H9 (cell line): Measurements from ENCODE around the gene SLX4IP. TPM values are rescaled to one million over a fixed set of nuclear protein-coding genes. Genes with fewer than 3 reads are reported as not detected.

ENCODE experiments used
- DNase-seq: peaks from one replicate; pipeline ENCODE4 v3.0.0-alpha.2; 2017
- H2AFZ ChIP-seq: one replicate; pipeline ENCODE4 v1.6.1; 2013; ENCODE audit warnings: mild to moderate bottlenecking, low read length, control low read depth, moderate library complexity
- H2AK5ac ChIP-seq: 2 replicates; pipeline ENCODE4 v1.6.1; 2013; ENCODE audit warnings: low read length, control low read depth, mixed read lengths; ENCODE audit not compliant: insufficient read length
- H2BK120ac ChIP-seq: one replicate; pipeline ENCODE4 v1.6.1; 2013; ENCODE audit warnings: low read depth, mild to moderate bottlenecking, low read length, control low read depth, inconsistent platforms; ENCODE audit not compliant: poor library complexity, severe bottlenecking
- H2BK12ac ChIP-seq: 2 replicates; pipeline ENCODE4 v1.6.1; 2013; ENCODE audit warnings: low read length, control low read depth, mixed read lengths, low read depth; ENCODE audit not compliant: insufficient read length
- H2BK15ac ChIP-seq: 2 replicates; pipeline ENCODE4 v1.6.1; 2013; ENCODE audit warnings: low read depth, low read length, control low read depth
- H2BK20ac ChIP-seq: one replicate; pipeline ENCODE4 v1.6.1; 2013; ENCODE audit warnings: low read depth, mild to moderate bottlenecking, low read length, control low read depth, inconsistent platforms; ENCODE audit not compliant: poor library complexity, severe bottlenecking
- H2BK5ac ChIP-seq: 2 replicates; pipeline ENCODE4 v1.6.1; 2013; ENCODE audit warnings: low read length, control low read depth, mixed read lengths; ENCODE audit not compliant: insufficient read length
- H3K14ac ChIP-seq: 2 replicates; pipeline ENCODE4 v1.6.1; 2013; ENCODE audit warnings: low read length, control low read depth; ENCODE audit not compliant: insufficient read depth
- H3K18ac ChIP-seq: 2 replicates; pipeline ENCODE4 v1.6.1; 2013; ENCODE audit warnings: low read depth, mild to moderate bottlenecking, mixed read lengths, low read length, control low read depth; ENCODE audit not compliant: insufficient read length
- H3K23ac ChIP-seq: 2 replicates; pipeline ENCODE4 v1.6.1; 2013; ENCODE audit warnings: low read length, control low read depth, mixed read lengths, low read depth; ENCODE audit not compliant: insufficient read length
- H3K23me2 ChIP-seq: 2 replicates; pipeline ENCODE4 v1.6.1; 2013; ENCODE audit warnings: low read depth, mild to moderate bottlenecking, mixed read lengths, low read length, control low read depth; ENCODE audit not compliant: insufficient read length, poor library complexity, severe bottlenecking
- H3K27ac ChIP-seq: 2 replicates; pipeline ENCODE4 v1.5.1; 2013; ENCODE audit warnings: low read length, control low read depth, mixed read lengths, low read depth; ENCODE audit not compliant: insufficient read length
- H3K27me3 ChIP-seq: 2 replicates; pipeline ENCODE4 v1.6.1; 2013; ENCODE audit warnings: low read length, control low read depth, inconsistent platforms; ENCODE audit not compliant: insufficient read depth
- H3K4ac ChIP-seq: 2 replicates; pipeline ENCODE4 v1.6.1; 2013; ENCODE audit warnings: low read depth, mild to moderate bottlenecking, control low read depth, inconsistent platforms, low read length, moderate library complexity
- H3K4me1 ChIP-seq: 2 replicates; pipeline ENCODE4 v1.6.1; 2013; ENCODE audit warnings: low read length, control low read depth, inconsistent platforms; ENCODE audit not compliant: insufficient read depth
- H3K4me2 ChIP-seq: 2 replicates; pipeline ENCODE4 v1.6.1; 2013; ENCODE audit warnings: low read length, control low read depth, mixed read lengths; ENCODE audit not compliant: insufficient read length, insufficient read depth
- H3K56ac ChIP-seq: 2 replicates; pipeline ENCODE4 v1.6.1; 2013; ENCODE audit warnings: low read depth, mild to moderate bottlenecking, mixed read lengths, low read length, control low read depth; ENCODE audit not compliant: insufficient read length
- H3K79me1 ChIP-seq: 2 replicates; pipeline ENCODE4 v1.6.1; 2013; ENCODE audit warnings: low read depth, mild to moderate bottlenecking, moderate library complexity, low read length, control low read depth, inconsistent platforms; ENCODE audit not compliant: insufficient read depth, poor library complexity, severe bottlenecking
- H3K79me2 ChIP-seq: 2 replicates; pipeline ENCODE4 v1.6.1; 2013; ENCODE audit warnings: low read length, control low read depth, inconsistent platforms; ENCODE audit not compliant: insufficient read depth
- H3K9ac ChIP-seq: 2 replicates; pipeline ENCODE4 v1.6.1; 2013; ENCODE audit warnings: low read length, control low read depth, mixed read lengths; ENCODE audit not compliant: insufficient read length; ENCODE audit errors: extremely low read depth
- H3K9me3 ChIP-seq: one replicate; pipeline ENCODE4 v1.6.1; 2013; ENCODE audit warnings: low read depth, low read length, inconsistent platforms; ENCODE audit not compliant: control insufficient read depth
- H3T11ph ChIP-seq: one replicate; pipeline ENCODE4 v1.6.1; 2013; ENCODE audit warnings: mild to moderate bottlenecking, low read length, control low read depth, inconsistent platforms
- H4K20me1 ChIP-seq: one replicate; pipeline ENCODE4 v1.6.1; 2013; ENCODE audit not compliant: control insufficient read depth, insufficient read length, insufficient read depth
- H4K5ac ChIP-seq: 2 replicates; pipeline ENCODE4 v1.6.1; 2013; ENCODE audit warnings: low read depth, mild to moderate bottlenecking, mixed read lengths, low read length, control low read depth; ENCODE audit not compliant: insufficient read length
- H4K8ac ChIP-seq: replicated peaks from 2 replicates; pipeline ENCODE4 v1.6.1; 2013; ENCODE audit warnings: low read length, control low read depth, mixed read lengths, low read depth; ENCODE audit not compliant: insufficient read length
- H4K91ac ChIP-seq: 2 replicates; pipeline ENCODE4 v1.6.1; 2013; ENCODE audit warnings: low read depth, mild to moderate bottlenecking, moderate library complexity, mixed read lengths, low read length, control low read depth; ENCODE audit not compliant: insufficient read length
- H3K27ac Mint-ChIP-seq, 3 experiments: 2 replicates in 2 of 3; 3 replicates in 1 of 3; pipeline ENCODE4 v1.8.0; 2020 to 2021; ENCODE audit warnings: mixed read lengths in 3 of 3, mild to moderate bottlenecking in 1 of 3, moderate library complexity in 1 of 3
- H3K27me3 Mint-ChIP-seq: 2 replicates; pipeline ENCODE4 v1.8.0; 2021; ENCODE audit warnings: low read depth, mild to moderate bottlenecking, moderate library complexity, mixed read lengths
- H3K36me3 Mint-ChIP-seq, 3 experiments: 2 replicates in 2 of 3; 3 replicates in 1 of 3; pipeline ENCODE4 v1.8.0; 2020 to 2021; ENCODE audit warnings: low read depth in 3 of 3, mixed read lengths in 3 of 3; ENCODE audit not compliant: insufficient read depth in 1 of 3
- H3K4me1 Mint-ChIP-seq, 2 experiments: 2 replicates each; pipeline ENCODE4 v1.8.0; 2020; ENCODE audit warnings: mixed read lengths in 2 of 2
- H3K4me3 Mint-ChIP-seq, 2 experiments: 2 replicates in 1 of 2; 3 replicates in 1 of 2; pipeline ENCODE4 v1.8.0; 2020 to 2021; ENCODE audit warnings: mild to moderate bottlenecking in 2 of 2, mixed read lengths in 2 of 2, moderate library complexity in 1 of 2
- H3K9me3 Mint-ChIP-seq, 2 experiments: 2 replicates in 1 of 2; 3 replicates in 1 of 2; pipeline ENCODE4 v1.8.0; 2020; ENCODE audit warnings: mild to moderate bottlenecking in 2 of 2, mixed read lengths in 2 of 2, moderate library complexity in 1 of 2
- WGBS: extraction: QIAGEN DNeasy Blood & Tissue Kit; methylation state at CpG from one replicate; pipeline ENCODE4 v1.1.7; 2013; ENCODE audit warnings: missing lambda C conversion rate, low lambda C conversion rate, mixed read lengths; ENCODE audit not compliant: insufficient read length; ENCODE audit errors: extremely low coverage; 5-methylcytosine and 5-hydroxymethylcytosine counted together
- total RNA-seq: library from RNA; stranded (reverse); gene quantifications from 2 replicates; pipeline ENCODE4 v1.2.1, GENCODE V29; 2021
- TF ChIP-seq, protein P1 (sequence below): fragments of 200-600 bp; sonication (generic); conservative IDR thresholded peaks from 3 replicates; pipeline ENCODE4 v1.8.0; 2021; ENCODE audit warnings: antibody characterized with exemption, mild to moderate bottlenecking

The SLX4IP gene
- total RNA-seq, 1 experiment from 2014 or later, result 7.9 TPM

DNA sequence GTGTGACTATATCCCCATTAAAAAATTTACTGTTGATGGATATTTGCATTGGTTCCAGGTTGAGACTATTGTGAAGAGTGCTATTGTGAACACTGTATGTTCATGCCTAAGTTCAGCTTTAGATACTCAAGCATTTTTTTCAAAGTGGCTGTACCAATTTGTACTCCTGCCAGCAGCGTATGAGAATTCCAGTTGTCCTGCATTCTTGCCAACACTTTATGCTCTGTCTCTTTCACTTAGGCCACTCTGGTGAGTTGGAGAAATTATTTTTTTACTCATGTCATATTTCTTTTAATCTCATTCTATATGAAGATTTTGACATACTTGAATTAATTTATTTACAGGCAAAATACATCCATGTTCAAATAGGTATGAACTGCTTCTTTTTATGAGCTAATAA is 162.5 kb downstream of the SLX4IP start:
- Histone ChIP-seq H3K9ac (no peak overlapping the region), H4K91ac (no peak overlapping the region), H2AFZ (no peak overlapping the region), H3K56ac (no peak overlapping the region), H2BK5ac (no peak overlapping the region), H4K5ac (no peak overlapping the region), H3K4me1 (no peaks in the 10 kb centered on the region), H3K4ac (no peak overlapping the region), H3K79me1 (no peaks in the 10 kb centered on the region), H3K14ac (no peak overlapping the region), H3K27ac (no peak overlapping the region), H2BK20ac (no peak overlapping the region), H2BK12ac (no peak overlapping the region), H3K9me3 (no peaks in the 10 kb centered on the region), H3K4me2 (no peak overlapping the region), H2BK15ac (no peak overlapping the region), H2BK120ac (no peak overlapping the region), H2AK5ac (no peak overlapping the region), H3K23me2 (no peaks in the 10 kb centered on the region), H4K8ac (no peak overlapping the region), H4K20me1 (no peaks in the 10 kb centered on the region), H3K27me3 (no peaks in the 10 kb centered on the region), H3K18ac (no peak overlapping the region), H3T11ph (no peak overlapping the region), H3K79me2 (no peaks in the 10 kb centered on the region), H3K23ac (no peak overlapping the region)
- Mint-ChIP-seq H3K4me1 (peaks cover 12 to 19% of the 10 kb centered on the region in 2 experiments), H3K9me3 (no peaks in the 10 kb centered on the region), H3K4me3 (no peak overlapping the region), H3K27me3 (no peaks in the 10 kb centered on the region), H3K36me3 (peaks cover 1 to 4% (median 3%) of the 10 kb centered on the region in 3 experiments; a peak in 4 of 7 replicates), H3K27ac (no peak overlapping the region)
- TF ChIP-seq, protein P1, sequence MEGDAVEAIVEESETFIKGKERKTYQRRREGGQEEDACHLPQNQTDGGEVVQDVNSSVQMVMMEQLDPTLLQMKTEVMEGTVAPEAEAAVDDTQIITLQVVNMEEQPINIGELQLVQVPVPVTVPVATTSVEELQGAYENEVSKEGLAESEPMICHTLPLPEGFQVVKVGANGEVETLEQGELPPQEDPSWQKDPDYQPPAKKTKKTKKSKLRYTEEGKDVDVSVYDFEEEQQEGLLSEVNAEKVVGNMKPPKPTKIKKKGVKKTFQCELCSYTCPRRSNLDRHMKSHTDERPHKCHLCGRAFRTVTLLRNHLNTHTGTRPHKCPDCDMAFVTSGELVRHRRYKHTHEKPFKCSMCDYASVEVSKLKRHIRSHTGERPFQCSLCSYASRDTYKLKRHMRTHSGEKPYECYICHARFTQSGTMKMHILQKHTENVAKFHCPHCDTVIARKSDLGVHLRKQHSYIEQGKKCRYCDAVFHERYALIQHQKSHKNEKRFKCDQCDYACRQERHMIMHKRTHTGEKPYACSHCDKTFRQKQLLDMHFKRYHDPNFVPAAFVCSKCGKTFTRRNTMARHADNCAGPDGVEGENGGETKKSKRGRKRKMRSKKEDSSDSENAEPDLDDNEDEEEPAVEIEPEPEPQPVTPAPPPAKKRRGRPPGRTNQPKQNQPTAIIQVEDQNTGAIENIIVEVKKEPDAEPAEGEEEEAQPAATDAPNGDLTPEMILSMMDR, result no peak
- DNase-seq, result no peak
- WGBS, result no CpG with 5 or more reads among the region's 1 CpG
